AG04449 (cell line): ENCODE data around the gene KLHDC8B.
"Not testable (repeated sequence)": the region's sequence is repeated elsewhere in the genome, so short reads cannot be mapped to it uniquely, and the experiment has no call there.

Experiments used
- CTCF ChIA-PET: fragments of 350-600 bp; formaldehyde crosslinking; extraction: SDS; loops from one replicate; lab custom pipeline; 2021; ENCODE audit warnings: antibody characterized with exemption; lab: Yijun Ruan, JAX
- POLR2A ChIA-PET: fragments of 400-600, 350-600 bp; formaldehyde crosslinking; extraction: SDS; loops from one replicate; lab custom pipeline; 2020; ENCODE audit warnings: antibody characterized with exemption, inconsistent platforms; lab: Yijun Ruan, JAX
- DNase-seq: peaks from one replicate; pipeline ENCODE4 v3.0.0-alpha.2; 2010; ENCODE audit warnings: low read depth, low spot score
- H3K4me3 ChIP-seq: 2 replicates; pipeline ENCODE4 v1.5.1; 2011; ENCODE audit warnings: low read depth, mild to moderate bottlenecking, control low read depth, low read length
- TF ChIP-seq, protein P1 (sequence below): IDR thresholded peaks from one replicate; pipeline ENCODE4 v1.5.1; 2011; ENCODE audit warnings: mild to moderate bottlenecking, moderate library complexity, low read length, control low read depth, inconsistent platforms; ENCODE audit not compliant: insufficient read depth; ENCODE audit errors: missing control alignments

Gene KLHDC8B

DNA sequence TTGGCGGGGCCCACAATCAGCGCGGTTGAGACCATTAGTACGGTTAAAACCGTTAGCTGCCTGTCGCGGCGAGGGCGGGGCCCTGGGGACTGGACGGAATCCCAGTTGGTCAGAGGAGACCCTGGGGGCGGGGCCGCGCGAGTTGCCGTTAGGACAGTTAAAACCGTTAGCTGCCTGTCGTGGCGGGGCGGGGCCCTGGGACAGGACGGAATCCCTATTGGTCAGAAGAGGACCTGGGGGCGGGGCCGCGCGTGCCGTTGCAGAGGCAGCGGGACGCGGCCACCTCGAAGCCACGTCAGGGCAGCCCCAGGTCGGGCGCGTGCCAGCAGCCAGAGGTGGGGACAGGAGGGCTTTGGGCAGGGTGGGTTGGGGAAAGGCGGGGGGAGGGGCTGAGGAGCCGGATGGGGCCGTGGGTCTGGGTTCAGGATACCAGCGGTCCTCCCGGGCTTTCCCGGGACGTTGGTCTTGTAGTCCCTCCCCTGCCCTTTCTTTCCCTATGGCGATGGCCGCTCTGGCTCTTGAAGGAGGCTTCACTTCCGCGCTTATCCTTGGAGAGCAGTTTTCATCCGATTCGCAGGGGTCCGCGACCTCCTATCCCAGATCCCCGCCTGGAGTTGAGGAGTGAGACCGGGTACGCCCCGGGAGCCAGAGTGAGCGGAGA lies 28.0 kb downstream of the KLHDC8B start:
- TF ChIP-seq, protein P1, sequence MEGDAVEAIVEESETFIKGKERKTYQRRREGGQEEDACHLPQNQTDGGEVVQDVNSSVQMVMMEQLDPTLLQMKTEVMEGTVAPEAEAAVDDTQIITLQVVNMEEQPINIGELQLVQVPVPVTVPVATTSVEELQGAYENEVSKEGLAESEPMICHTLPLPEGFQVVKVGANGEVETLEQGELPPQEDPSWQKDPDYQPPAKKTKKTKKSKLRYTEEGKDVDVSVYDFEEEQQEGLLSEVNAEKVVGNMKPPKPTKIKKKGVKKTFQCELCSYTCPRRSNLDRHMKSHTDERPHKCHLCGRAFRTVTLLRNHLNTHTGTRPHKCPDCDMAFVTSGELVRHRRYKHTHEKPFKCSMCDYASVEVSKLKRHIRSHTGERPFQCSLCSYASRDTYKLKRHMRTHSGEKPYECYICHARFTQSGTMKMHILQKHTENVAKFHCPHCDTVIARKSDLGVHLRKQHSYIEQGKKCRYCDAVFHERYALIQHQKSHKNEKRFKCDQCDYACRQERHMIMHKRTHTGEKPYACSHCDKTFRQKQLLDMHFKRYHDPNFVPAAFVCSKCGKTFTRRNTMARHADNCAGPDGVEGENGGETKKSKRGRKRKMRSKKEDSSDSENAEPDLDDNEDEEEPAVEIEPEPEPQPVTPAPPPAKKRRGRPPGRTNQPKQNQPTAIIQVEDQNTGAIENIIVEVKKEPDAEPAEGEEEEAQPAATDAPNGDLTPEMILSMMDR = no peak
- ChIA-PET POLR2A (no interaction called here), CTCF (interaction anchor here (1.1 kb wide), 1 partner anchor 29 kb away, joined by 3 read pairs; no protein-coding TSS in a partner anchor)
- no peak for DNase-seq
- H3K4me3 ChIP-seq = peak overlapping the region; percentile 46

DNA sequence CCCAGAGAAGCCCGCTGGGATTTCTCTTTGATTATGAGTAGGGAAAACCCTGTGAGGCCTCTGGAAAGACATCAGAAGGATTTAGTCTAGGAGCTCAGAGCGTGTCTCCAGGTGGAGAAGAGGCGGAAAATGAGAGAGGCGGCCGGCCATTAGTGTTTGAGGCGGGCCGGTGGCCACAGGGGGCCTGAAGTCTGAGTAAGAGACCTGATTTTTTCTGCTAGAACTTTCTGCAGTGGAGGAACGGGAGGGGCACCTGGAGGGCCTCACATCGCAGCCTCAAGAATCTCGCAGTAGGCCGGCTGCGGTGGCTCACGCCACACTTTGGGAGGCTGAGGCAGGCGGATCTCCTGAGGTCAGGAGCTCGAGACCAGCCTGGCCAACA lies 28.5 kb downstream of the KLHDC8B start:
- CTCF ChIA-PET = interaction anchor here (1.1 kb wide), 1 partner anchor 30 kb away, joined by 3 read pairs; no protein-coding TSS in a partner anchor

DNA sequence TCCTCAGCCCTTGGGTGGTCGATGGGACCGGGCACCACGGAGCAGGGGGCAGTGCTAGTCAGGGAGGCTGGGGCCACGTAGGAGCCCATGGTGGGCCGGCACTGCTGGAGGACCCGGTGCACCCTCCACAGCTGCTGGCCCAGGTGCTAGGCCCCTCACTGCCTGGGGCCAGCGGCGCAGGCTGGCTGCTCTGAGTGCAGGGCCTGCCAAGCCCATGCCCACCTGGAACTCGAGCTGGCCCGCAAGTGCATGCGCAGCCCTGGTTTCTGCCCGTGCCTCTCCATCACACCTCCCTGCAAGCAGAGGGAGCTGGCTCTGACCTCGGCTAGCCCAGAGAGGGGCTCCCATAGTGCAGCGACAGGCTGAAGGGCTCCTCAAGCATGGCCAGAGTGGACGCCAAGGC lies 42.1 kb downstream of the KLHDC8B start:
- CTCF ChIA-PET = no interaction called here
- no peak for DNase-seq
- no peak overlapping the region for H3K4me3 ChIP-seq
- TF ChIP-seq, protein P1 = no peak
- POLR2A ChIA-PET = no interaction called here

More for the DNA sequence above, 28.5 kb downstream of the KLHDC8B start:
- TF ChIP-seq, protein P1 = no peak
- DNase-seq = no peak
- POLR2A ChIA-PET = no interaction called here
- peak overlapping the region; percentile 46 for H3K4me3 ChIP-seq

DNA sequence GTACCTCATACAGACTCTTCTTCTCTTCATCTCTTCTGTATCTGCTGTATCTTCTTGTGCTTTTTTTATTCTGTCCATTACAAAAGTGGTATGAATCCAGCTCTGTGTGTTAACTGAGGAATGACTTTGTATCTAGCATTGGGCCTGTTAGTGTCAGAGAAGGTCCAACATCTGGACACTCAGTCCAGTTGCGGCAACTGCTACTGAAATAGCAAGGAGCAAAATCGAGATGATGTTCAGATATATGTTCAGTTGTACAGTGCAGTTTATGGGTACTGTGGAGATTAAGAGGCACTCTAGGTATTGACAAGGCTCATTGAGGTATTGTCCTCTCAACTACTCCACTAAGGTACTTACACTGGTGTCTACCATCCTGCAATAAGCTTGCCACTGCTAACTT lies 42.6 kb downstream of the KLHDC8B start:
- ChIA-PET CTCF (interaction anchor here (1.6 kb wide), 1 partner anchor 42 kb away, joined by 4 read pairs; the partner anchor contains the start of gene KLHDC8B), POLR2A (no interaction called here)
- DNase-seq = no peak
- no peak overlapping the region for H3K4me3 ChIP-seq
- TF ChIP-seq, protein P1 = no peak

DNA sequence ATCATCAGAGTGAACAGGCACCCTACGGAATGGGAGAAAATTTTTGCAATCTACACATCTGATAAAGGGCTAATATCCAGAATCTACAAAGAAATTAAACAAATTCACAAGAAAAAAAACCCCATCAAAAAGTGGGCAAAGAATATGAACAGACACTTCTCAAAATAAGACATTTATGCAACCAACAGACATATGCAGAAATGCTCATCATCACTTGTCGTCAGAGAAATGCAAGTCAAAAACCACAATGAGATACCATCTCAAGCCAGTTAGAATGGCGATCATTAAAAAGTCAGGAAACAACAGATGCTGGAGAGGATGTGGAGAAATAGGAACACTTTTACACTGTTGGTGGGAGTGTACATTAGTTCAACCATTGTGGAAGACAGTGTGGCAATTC lies 45.3 kb downstream of the KLHDC8B start:
- POLR2A ChIA-PET, H3K4me3 ChIP-seq, DNase-seq: not testable (repeated sequence)
- CTCF ChIA-PET = interaction anchor here (1.6 kb wide), 1 partner anchor 22 kb away, joined by 3 read pairs; no protein-coding TSS in a partner anchor

DNA sequence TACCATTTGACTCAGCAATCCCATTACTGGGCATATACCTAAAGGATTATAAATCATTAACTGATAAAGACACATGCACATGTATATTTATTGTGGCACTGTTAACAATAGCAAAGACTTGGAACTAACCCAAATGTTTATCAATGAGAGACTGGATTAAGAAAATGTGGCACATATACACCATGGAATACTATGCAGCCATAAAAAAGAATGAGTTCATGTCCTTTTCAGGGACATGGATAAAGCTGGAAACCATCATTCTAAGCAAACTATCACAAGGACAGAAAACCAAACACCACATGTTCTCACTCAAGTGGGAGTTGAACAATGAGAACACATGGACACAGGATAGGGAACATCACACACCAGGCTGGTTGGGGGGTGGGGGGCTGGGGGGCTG lies 45.7 kb downstream of the KLHDC8B start:
- POLR2A ChIA-PET, CTCF ChIA-PET: not testable (repeated sequence)

DNA sequence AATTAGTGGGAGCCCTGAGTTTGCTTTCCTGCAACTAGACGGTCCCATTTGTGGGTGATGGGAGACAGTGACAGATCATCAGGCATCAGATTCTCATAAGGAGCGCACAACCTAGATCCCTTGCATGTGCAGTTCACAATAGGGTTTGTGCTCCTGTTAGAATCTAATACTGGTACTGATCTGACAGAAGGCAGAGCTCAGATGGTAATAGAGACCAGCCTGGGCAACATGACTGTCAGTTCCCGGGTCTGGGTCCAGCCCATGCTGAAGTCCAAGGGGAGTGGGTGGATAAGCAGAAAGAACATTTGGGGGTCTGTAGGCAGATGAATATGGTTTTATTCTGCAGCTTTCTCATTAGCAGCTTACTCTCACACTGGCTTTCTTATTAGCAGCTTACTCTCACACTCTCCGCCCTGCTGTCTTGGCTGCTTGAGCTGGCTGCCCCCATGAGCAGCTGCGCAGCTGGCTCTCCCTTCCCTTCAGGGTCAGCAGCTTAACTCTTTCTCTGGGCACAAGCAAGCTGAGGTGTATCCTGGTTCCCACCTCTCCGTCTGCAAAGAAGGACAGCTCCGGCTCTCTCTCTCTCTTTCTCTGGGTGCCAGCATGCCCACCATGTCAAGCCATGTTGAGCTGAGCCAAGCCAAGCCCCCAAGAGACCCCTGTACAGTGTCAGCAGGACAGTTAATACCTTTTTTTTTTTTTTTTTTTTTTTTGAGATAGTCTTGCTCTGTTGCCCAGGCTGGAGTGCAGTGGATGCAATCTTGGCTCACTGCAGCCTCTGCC lies 46.5 kb downstream of the KLHDC8B start:
- H3K4me3 ChIP-seq = no peak overlapping the region
- CTCF ChIA-PET = no interaction called here
- DNase-seq = no peak
- POLR2A ChIA-PET = no interaction called here
- TF ChIP-seq, protein P1 = no peak

More for the DNA sequence above, 45.7 kb downstream of the KLHDC8B start:
- DNase-seq, H3K4me3 ChIP-seq: not testable (repeated sequence)

DNA sequence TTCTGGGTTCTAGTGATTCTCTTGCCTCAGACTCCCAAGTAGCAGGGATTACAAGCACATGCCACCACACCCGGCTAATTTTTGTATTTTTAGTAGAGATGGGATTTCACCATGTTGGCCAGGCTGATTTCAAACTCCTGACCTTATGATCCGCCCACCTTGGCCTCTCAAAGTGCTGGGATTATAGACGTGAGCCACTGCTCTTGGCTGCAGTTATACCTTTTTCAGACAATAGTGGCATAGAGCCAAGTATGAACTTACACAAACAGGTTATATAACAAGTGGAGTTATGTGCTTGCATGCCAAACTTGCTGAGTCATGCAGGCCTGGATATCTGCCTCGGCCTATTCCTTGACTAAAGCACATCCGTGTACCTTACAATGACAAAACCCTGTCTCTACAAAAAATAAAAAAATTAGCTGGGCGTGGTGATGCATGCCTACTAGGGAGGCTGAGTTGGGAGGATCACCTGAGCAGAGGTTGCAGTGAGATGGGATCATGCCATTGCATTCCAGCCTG lies 47.1 kb downstream of the KLHDC8B start:
- H3K4me3 ChIP-seq, POLR2A ChIA-PET, CTCF ChIA-PET: not testable (repeated sequence)
- peak; percentile 26 for DNase-seq
